ENCODE measurements around the gene SLC25A12. TPM values are rescaled to one million over a fixed set of nuclear protein-coding genes. Genes with fewer than 3 reads are reported as not detected.

Gene SLC25A12, protein sequence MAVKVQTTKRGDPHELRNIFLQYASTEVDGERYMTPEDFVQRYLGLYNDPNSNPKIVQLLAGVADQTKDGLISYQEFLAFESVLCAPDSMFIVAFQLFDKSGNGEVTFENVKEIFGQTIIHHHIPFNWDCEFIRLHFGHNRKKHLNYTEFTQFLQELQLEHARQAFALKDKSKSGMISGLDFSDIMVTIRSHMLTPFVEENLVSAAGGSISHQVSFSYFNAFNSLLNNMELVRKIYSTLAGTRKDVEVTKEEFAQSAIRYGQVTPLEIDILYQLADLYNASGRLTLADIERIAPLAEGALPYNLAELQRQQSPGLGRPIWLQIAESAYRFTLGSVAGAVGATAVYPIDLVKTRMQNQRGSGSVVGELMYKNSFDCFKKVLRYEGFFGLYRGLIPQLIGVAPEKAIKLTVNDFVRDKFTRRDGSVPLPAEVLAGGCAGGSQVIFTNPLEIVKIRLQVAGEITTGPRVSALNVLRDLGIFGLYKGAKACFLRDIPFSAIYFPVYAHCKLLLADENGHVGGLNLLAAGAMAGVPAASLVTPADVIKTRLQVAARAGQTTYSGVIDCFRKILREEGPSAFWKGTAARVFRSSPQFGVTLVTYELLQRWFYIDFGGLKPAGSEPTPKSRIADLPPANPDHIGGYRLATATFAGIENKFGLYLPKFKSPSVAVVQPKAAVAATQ
- 10.3 and 11.1 TPM in 2 replicates for total RNA-seq

DNA sequence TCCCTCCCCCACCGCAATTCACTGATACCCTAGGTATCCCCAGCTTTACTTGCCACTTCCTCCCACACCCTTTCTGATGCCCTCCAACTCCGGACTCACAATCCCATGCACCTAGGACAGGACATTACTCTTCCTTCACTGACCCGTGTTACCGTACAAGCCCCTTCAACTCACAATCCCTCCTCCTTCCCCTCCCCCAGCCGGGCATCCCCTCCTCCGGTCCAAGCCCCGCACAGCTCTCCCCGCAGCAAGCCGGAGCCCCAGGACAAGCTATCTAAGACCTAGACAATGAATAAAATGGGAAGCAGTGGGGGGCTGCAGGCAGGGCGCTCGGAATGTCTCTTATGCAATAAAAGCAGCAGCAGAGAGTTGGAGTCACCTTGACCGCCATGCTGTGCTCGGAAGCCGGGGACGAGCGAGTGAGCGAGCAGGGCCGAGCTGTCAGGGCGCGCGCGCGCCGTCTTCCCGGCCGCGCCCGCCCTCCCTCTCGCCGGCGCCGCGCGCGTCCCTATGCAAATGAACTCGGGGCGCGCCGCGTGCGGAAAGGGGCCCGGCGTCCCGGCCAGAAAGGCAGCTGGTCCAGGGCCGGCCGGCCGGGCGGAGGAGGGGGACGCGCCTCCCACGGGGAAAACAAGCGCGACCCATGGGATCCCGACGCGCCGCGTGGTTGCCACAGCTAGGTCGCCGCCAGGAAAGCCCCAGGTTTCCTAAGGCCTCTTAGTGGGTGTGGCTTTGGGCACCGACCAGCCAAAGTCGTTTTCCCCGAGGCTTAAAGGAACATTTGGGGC lies at the start of gene SLC25A12:
Gene SLC25A12, minus strand, starts transcription at position 421 of the 788 bp plus-strand sequence. Its CDS starts 30 bp downstream, at position 391.

GRCh38 chr2:171922230-171923022 lies 28.4 kb upstream of the SLC25A12 start, which contains the start of gene HAT1:
HAT1 (plus strand) TSS chr2:171922461; CDS start chr2:171922501, 40 bp downstream.

Other genes starting within 250 kb of the SLC25A12 start
- 114 and 150 TPM in 2 replicates for gene DYNC1I2, start 206.8 kb downstream of the SLC25A12 start, total RNA-seq
- 21.9 and 23.2 TPM in 2 replicates for gene HAT1, start 28.2 kb upstream of the SLC25A12 start, total RNA-seq
- 1.7 and 4.9 TPM in 2 replicates for gene METAP1D, start 105.7 kb upstream of the SLC25A12 start, total RNA-seq
- gene DLX1, start 191.3 kb upstream of the SLC25A12 start, total RNA-seq: 0.09 TPM in 1 of 2 replicates, not detected in the other
- under 0.01 TPM in 1 of 2 replicates, not detected in the other for gene DLX2, start 208.7 kb upstream of the SLC25A12 start, total RNA-seq